ENCODE data around the gene MRPL39. TPM values are rescaled to one million over a fixed set of nuclear protein-coding genes. Genes with fewer than 3 reads are reported as not detected.

MRPL39 gene
- total and polyA plus RNA-seq, 5 donors from 2014 or later: 13.2 to 58.6 (median 51.0) TPM

GRCh38 chr21:25551569-25551968 lies 55.7 kb downstream of the MRPL39 start:
- H3K4me1 ChIP-seq (ENCODE audit: control insufficient read depth, insufficient read depth, low read length, poor library complexity, severe bottlenecking): no peaks in the 10 kb centered on the region
- no peak overlapping the region for H3K4me3 ChIP-seq (ENCODE audit: low read depth, low read length)
- H3K27me3 ChIP-seq (ENCODE audit: control insufficient read depth, insufficient read depth, low read length): no peaks in the 10 kb centered on the region
- H3K9me3 ChIP-seq (ENCODE audit: control insufficient read depth in 2 of 2, low read length in 2 of 2): no peaks in the 10 kb centered on the region
- no peaks in the 10 kb centered on the region for H3K36me3 ChIP-seq (ENCODE audit: control insufficient read depth, insufficient read depth, low read length)
- DNase-seq: no peak
- H3K4me1 Mint-ChIP-seq: peaks cover 0 to 10% (median 0%) of the 10 kb centered on the region in 4 donors
- no peak overlapping the region for H3K27ac Mint-ChIP-seq
- H3K4me3 Mint-ChIP-seq: no peak overlapping the region
- H3K9me3 Mint-ChIP-seq: peaks cover 0 to 2% (median 0%) of the 10 kb centered on the region in 7 donors
- H3K27me3 Mint-ChIP-seq: no peaks in the 10 kb centered on the region
- H3K36me3 Mint-ChIP-seq: no peaks in the 10 kb centered on the region
- ATAC-seq (ENCODE audit: low read depth in 2 of 2): no peak
- no peak overlapping the region for H3K27ac ChIP-seq (ENCODE audit: insufficient read depth, low read length, poor library complexity, severe bottlenecking)

GRCh38 chr21:25550352-25551120 lies 56.7 kb downstream of the MRPL39 start:
- Mint-ChIP-seq H3K9me3 (peaks cover 0 to 2% (median 0%) of the 10 kb centered on the region in 7 donors), H3K27ac (peak overlapping the region in 1 of 3 donors; percentile 3), H3K4me1 (peaks cover 0 to 6% (median 0%) of the 10 kb centered on the region in 4 donors), H3K36me3 (no peaks in the 10 kb centered on the region), H3K4me3 (no peak overlapping the region), H3K27me3 (no peaks in the 10 kb centered on the region)
- Histone ChIP-seq H3K27ac (ENCODE audit: insufficient read depth, low read length, poor library complexity, severe bottlenecking) (no peak overlapping the region), H3K4me1 (ENCODE audit: control insufficient read depth, insufficient read depth, low read length, poor library complexity, severe bottlenecking) (no peaks in the 10 kb centered on the region), H3K4me3 (ENCODE audit: low read depth, low read length) (no peak overlapping the region), H3K36me3 (ENCODE audit: control insufficient read depth, insufficient read depth, low read length) (no peaks in the 10 kb centered on the region), H3K27me3 (ENCODE audit: control insufficient read depth, insufficient read depth, low read length) (no peaks in the 10 kb centered on the region), H3K9me3 (ENCODE audit: control insufficient read depth in 2 of 2, low read length in 2 of 2) (no peaks in the 10 kb centered on the region)
- no peak for ATAC-seq (ENCODE audit: low read depth in 2 of 2)
- DNase-seq: no peak

DNA sequence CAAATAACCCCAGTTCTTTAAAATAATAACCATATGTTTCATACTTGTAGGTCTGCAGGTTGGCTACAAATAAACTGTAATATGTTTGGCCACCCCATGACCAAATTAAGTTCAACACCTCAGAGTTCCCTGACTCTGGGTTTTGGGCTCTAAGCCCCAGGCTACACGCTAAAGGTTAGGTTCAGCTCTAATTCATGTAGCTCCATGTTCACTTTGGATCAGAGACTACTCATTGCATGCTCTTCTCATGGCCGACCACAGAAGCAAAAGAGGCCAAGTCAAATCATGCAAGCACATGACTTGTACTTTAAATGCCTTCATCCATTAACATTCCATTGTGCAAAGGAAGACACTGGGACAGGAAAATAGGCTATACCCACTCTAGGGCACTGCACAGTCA lies 66.2 kb downstream of the MRPL39 start:
- no peak for ATAC-seq (ENCODE audit: low read depth in 2 of 2)
- no peak overlapping the region for H3K27ac Mint-ChIP-seq
- H3K36me3 Mint-ChIP-seq: no peaks in the 10 kb centered on the region
- H3K4me1 Mint-ChIP-seq: peaks cover 0 to 2% (median 0%) of the 10 kb centered on the region in 4 donors
- no peak overlapping the region for H3K4me3 ChIP-seq (ENCODE audit: low read depth, low read length)
- H3K27me3 ChIP-seq (ENCODE audit: control insufficient read depth, insufficient read depth, low read length): no peaks in the 10 kb centered on the region
- no peaks in the 10 kb centered on the region for H3K4me1 ChIP-seq (ENCODE audit: control insufficient read depth, insufficient read depth, low read length, poor library complexity, severe bottlenecking)
- no peak for DNase-seq
- H3K4me3 Mint-ChIP-seq: no peak overlapping the region
- H3K27ac ChIP-seq (ENCODE audit: insufficient read depth, low read length, poor library complexity, severe bottlenecking): no peak overlapping the region
- H3K27me3 Mint-ChIP-seq: no peaks in the 10 kb centered on the region
- H3K9me3 ChIP-seq (ENCODE audit: control insufficient read depth in 2 of 2, low read length in 2 of 2): peaks cover 3 to 8% of the 10 kb centered on the region in 2 experiments
- peaks cover 0 to 20% (median 4%) of the 10 kb centered on the region in 7 donors for H3K9me3 Mint-ChIP-seq
- H3K36me3 ChIP-seq (ENCODE audit: control insufficient read depth, insufficient read depth, low read length): no peaks in the 10 kb centered on the region

GRCh38 chr21:25539606-25540005 lies 67.7 kb downstream of the MRPL39 start:
- H3K9me3 Mint-ChIP-seq: peaks cover 0 to 20% (median 4%) of the 10 kb centered on the region in 7 donors
- H3K27me3 Mint-ChIP-seq: no peaks in the 10 kb centered on the region
- no peak overlapping the region for H3K4me3 Mint-ChIP-seq
- Histone ChIP-seq H3K4me3 (ENCODE audit: low read depth, low read length) (no peak overlapping the region), H3K36me3 (ENCODE audit: control insufficient read depth, insufficient read depth, low read length) (no peaks in the 10 kb centered on the region), H3K27me3 (ENCODE audit: control insufficient read depth, insufficient read depth, low read length) (no peaks in the 10 kb centered on the region), H3K9me3 (ENCODE audit: control insufficient read depth in 2 of 2, low read length in 2 of 2) (peaks cover 3 to 8% of the 10 kb centered on the region in 2 experiments), H3K27ac (ENCODE audit: insufficient read depth, low read length, poor library complexity, severe bottlenecking) (no peak overlapping the region), H3K4me1 (ENCODE audit: control insufficient read depth, insufficient read depth, low read length, poor library complexity, severe bottlenecking) (no peaks in the 10 kb centered on the region)
- ATAC-seq (ENCODE audit: low read depth in 2 of 2) (no peak), DNase-seq (no peak)
- H3K27ac Mint-ChIP-seq: no peak overlapping the region
- H3K36me3 Mint-ChIP-seq: no peaks in the 10 kb centered on the region
- peaks cover 0 to 2% (median 0%) of the 10 kb centered on the region in 4 donors for H3K4me1 Mint-ChIP-seq

- Histone ChIP-seq H3K27me3 (ENCODE audit: control insufficient read depth, insufficient read depth, low read length) (no peaks in the 10 kb centered on the region), H3K9me3 (ENCODE audit: control insufficient read depth in 2 of 2, low read length in 2 of 2) (peaks cover 3 to 8% of the 10 kb centered on the region in 2 experiments), H3K27ac (ENCODE audit: insufficient read depth, low read length, poor library complexity, severe bottlenecking) (no peak overlapping the region), H3K36me3 (ENCODE audit: control insufficient read depth, insufficient read depth, low read length) (no peaks in the 10 kb centered on the region), H3K4me3 (ENCODE audit: low read depth, low read length) (no peak overlapping the region), H3K4me1 (ENCODE audit: control insufficient read depth, insufficient read depth, low read length, poor library complexity, severe bottlenecking) (no peaks in the 10 kb centered on the region)
- Mint-ChIP-seq H3K4me3 (no peak overlapping the region), H3K27ac (no peak overlapping the region), H3K27me3 (no peaks in the 10 kb centered on the region), H3K36me3 (no peaks in the 10 kb centered on the region), H3K4me1 (peaks cover 0 to 2% (median 0%) of the 10 kb centered on the region in 4 donors), H3K9me3 (peaks cover 0 to 20% (median 4%) of the 10 kb centered on the region in 7 donors)
- no peak for DNase-seq
- ATAC-seq (ENCODE audit: low read depth in 2 of 2): no peak
These were observed 70.1 kb downstream of the MRPL39 start for GRCh38 chr21:25537174-25537573.

DNA sequence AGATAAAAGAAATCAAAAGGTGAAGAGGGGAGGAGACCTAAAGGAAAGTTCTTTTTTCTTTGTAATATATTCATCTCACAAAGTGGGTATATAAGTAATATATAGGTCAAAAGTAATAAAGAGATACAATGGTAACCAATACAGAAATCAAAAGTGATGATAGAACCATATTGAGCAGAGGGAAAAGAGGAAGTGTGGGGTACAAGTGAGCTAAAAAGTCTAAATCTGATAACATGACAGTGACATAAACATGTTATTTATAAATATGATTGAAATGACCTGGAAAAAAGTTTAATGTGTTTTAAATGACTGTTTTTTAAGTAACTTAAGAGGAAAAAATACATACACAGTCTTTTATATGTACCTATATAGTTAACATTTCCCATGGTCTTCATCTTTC lies 70.5 kb downstream of the MRPL39 start:
- ATAC-seq (ENCODE audit: low read depth in 2 of 2): no peak

DNA sequence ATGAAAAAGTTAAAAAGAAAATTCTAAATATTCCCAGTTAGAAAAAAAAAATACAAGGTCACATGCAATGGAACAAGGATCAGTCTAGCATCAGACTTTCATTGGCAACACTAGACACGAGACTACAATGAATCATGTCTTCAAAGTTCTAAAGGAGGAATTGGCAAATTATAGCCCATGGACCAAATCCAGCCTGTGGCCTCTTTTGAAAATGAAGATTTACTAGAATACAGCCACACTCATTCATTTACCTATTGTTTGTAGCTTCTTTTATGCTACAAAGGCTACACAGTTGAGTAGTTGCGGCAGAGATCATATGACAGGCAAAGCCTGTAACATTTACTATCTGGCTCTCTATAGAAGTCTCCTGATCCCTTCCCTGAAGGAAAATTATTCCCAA lies 71.4 kb downstream of the MRPL39 start:
- H3K4me1 ChIP-seq (ENCODE audit: control insufficient read depth, insufficient read depth, low read length, poor library complexity, severe bottlenecking): no peaks in the 10 kb centered on the region
- Mint-ChIP-seq H3K27ac (no peak overlapping the region), H3K4me3 (no peak overlapping the region), H3K9me3 (peaks cover 0 to 20% (median 4%) of the 10 kb centered on the region in 7 donors), H3K36me3 (no peaks in the 10 kb centered on the region), H3K4me1 (peaks cover 0 to 2% (median 0%) of the 10 kb centered on the region in 4 donors), H3K27me3 (no peaks in the 10 kb centered on the region)
- H3K27ac ChIP-seq (ENCODE audit: insufficient read depth, low read length, poor library complexity, severe bottlenecking): no peak overlapping the region
- ATAC-seq (ENCODE audit: low read depth in 2 of 2): no peak
- no peaks in the 10 kb centered on the region for H3K27me3 ChIP-seq (ENCODE audit: control insufficient read depth, insufficient read depth, low read length)
- no peak overlapping the region for H3K4me3 ChIP-seq (ENCODE audit: low read depth, low read length)
- no peak for DNase-seq
- H3K9me3 ChIP-seq (ENCODE audit: control insufficient read depth in 2 of 2, low read length in 2 of 2): peaks cover 3 to 8% of the 10 kb centered on the region in 2 experiments
- H3K36me3 ChIP-seq (ENCODE audit: control insufficient read depth, insufficient read depth, low read length): no peaks in the 10 kb centered on the region

More for the DNA sequence above, 70.5 kb downstream of the MRPL39 start:
- H3K27me3 Mint-ChIP-seq: no peaks in the 10 kb centered on the region
- Histone ChIP-seq H3K9me3 (ENCODE audit: control insufficient read depth in 2 of 2, low read length in 2 of 2) (peaks cover 3 to 8% of the 10 kb centered on the region in 2 experiments), H3K27ac (ENCODE audit: insufficient read depth, low read length, poor library complexity, severe bottlenecking) (no peak overlapping the region), H3K4me3 (ENCODE audit: low read depth, low read length) (no peak overlapping the region), H3K36me3 (ENCODE audit: control insufficient read depth, insufficient read depth, low read length) (no peaks in the 10 kb centered on the region), H3K4me1 (ENCODE audit: control insufficient read depth, insufficient read depth, low read length, poor library complexity, severe bottlenecking) (no peaks in the 10 kb centered on the region), H3K27me3 (ENCODE audit: control insufficient read depth, insufficient read depth, low read length) (no peaks in the 10 kb centered on the region)
- no peak overlapping the region for H3K27ac Mint-ChIP-seq
- H3K36me3 Mint-ChIP-seq: no peaks in the 10 kb centered on the region
- H3K4me1 Mint-ChIP-seq: peaks cover 0 to 2% (median 0%) of the 10 kb centered on the region in 4 donors
- H3K9me3 Mint-ChIP-seq: peaks cover 0 to 20% (median 4%) of the 10 kb centered on the region in 7 donors
- no peak for DNase-seq
- H3K4me3 Mint-ChIP-seq: no peak overlapping the region

Measured in CD4-positive, CD25-positive, alpha-beta regulatory T cell (primary cell).